Large intestine (tissue), 3 donors: ENCODE results near the gene CDHR3. TPM values are rescaled to one million over a fixed set of nuclear protein-coding genes. Genes with fewer than 3 reads are reported as not detected.

Experiments
- DNase-seq, 2 donors: peaks; one replicate each; pipeline versions ENCODE4 v3.0.0 to v3.0.0-alpha.2; 2013
- H3K27ac ChIP-seq: one replicate; pipeline ENCODE4 v1.5.1; 2013; ENCODE audit warnings: low read length
- H3K27me3 ChIP-seq: 2 replicates; pipeline ENCODE4 v1.6.1; 2013; ENCODE audit warnings: low read length; ENCODE audit not compliant: control insufficient read depth, insufficient read depth
- H3K36me3 ChIP-seq: 2 replicates; pipeline ENCODE4 v1.6.1; 2013; ENCODE audit warnings: low read length; ENCODE audit not compliant: control insufficient read depth, insufficient read depth
- H3K4me1 ChIP-seq: one replicate; pipeline ENCODE4 v1.6.1; 2013; ENCODE audit warnings: low read length; ENCODE audit not compliant: control insufficient read depth, insufficient read depth
- H3K4me3 ChIP-seq: one replicate; pipeline ENCODE4 v1.5.1; 2013; ENCODE audit warnings: low read length
- H3K9me3 ChIP-seq: one replicate; pipeline ENCODE4 v1.6.1; 2013; ENCODE audit warnings: mild to moderate bottlenecking, low read depth, low read length, moderate library complexity; ENCODE audit not compliant: control insufficient read depth
- WGBS: methylation state at CpG from one replicate; pipeline ENCODE4 v1.1.5; 2013; ENCODE audit warnings: low lambda C conversion rate; ENCODE audit not compliant: insufficient coverage; 5-methylcytosine and 5-hydroxymethylcytosine counted together
- polyA plus RNA-seq: library from polyadenylated mRNA; unstranded; fragments of 120-200 nt; gene quantifications from one replicate; pipeline ENCODE4 v1.2.1, GENCODE V29; 2013

Gene CDHR3
- polyA plus RNA-seq, 1 donor: 36.0 TPM

DNA sequence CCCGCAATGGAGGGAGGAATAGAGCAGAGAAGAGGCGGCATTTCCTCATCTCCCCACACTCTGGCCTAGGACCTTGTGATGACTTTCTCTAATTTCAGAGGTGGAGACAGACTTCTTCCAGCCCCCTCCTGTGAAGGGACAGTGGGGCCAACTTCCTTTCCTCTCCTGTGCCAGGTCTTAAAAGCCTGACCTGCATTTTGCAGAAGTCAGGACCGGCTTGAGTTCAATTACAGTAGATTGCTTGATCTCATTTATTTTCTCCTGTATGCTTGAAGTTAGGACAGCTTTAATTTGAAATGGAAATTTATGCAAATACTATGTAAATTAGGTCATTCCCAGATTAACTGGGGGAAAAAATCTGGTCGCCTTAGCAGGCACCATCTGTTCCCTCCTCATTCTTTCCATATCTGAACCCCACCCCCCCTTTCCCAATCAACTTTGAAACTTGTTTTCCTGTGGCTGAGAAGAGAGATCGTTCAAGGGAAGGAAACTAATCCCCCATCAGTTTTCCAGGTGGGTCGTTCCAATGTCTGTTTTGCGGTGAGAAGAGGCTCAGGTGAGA, 92.0 kb downstream of the CDHR3 start:
- Histone ChIP-seq H3K4me3 (no peak overlapping the region), H3K9me3 (no peaks in the 10 kb centered on the region), H3K27ac (no peak overlapping the region), H3K36me3 (no peaks in the 10 kb centered on the region), H3K4me1 (no peaks in the 10 kb centered on the region), H3K27me3 (peaks cover 11% of the 10 kb centered on the region)
- WGBS: no CpG with 5 or more reads among the region's 7 CpGs
- no peak for DNase-seq

DNA sequence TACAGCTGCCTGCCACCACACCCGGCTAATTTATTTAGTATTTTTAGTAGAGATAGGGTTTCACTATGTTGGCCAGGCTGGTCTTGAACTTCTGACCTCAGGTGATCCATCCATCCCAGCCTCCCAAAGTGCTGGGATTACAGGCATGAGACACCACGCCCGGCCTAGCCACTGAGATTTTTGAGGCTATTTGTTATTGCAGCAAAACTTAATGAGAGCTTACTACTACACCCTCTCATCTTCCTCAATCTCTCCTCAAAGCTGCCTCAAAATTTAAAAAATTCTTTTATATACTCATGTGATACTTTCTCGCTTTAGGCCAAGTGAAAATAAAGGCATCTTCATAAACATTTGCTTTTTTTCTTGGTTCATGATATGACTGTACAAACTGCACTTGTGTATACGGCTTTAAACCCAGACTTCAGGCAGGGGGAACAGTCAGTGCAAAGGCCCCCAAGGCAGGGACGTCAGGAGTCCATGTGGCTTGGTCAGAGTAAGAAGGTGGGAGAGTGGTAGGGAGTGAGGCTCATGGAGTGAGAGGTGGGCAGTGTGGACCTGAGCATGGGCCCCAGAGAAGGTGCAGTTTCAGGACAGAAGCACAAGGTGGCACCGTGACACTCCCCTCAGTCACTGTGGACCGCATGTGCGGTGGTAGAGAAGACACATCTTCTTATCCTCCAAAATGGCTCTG, 93.6 kb downstream of the CDHR3 start:
- Histone ChIP-seq H3K4me3 (no peak overlapping the region), H3K4me1 (no peaks in the 10 kb centered on the region), H3K27me3 (peaks cover 11% of the 10 kb centered on the region), H3K36me3 (no peaks in the 10 kb centered on the region), H3K9me3 (no peaks in the 10 kb centered on the region), H3K27ac (no peak overlapping the region)
- no CpG with 5 or more reads among the region's 9 CpGs for WGBS
- DNase-seq: peak; percentile 51 to 59

- Histone ChIP-seq H3K27me3 (peaks cover 11% of the 10 kb centered on the region), H3K36me3 (no peaks in the 10 kb centered on the region), H3K9me3 (no peaks in the 10 kb centered on the region), H3K27ac (no peak overlapping the region), H3K4me3 (no peak overlapping the region), H3K4me1 (no peaks in the 10 kb centered on the region)
- DNase-seq: no peak
- WGBS: no CpG with 5 or more reads among the region's 10 CpGs
Measured at GRCh38 chr7:106057204-106057961, 94.3 kb downstream of the CDHR3 start.

DNA sequence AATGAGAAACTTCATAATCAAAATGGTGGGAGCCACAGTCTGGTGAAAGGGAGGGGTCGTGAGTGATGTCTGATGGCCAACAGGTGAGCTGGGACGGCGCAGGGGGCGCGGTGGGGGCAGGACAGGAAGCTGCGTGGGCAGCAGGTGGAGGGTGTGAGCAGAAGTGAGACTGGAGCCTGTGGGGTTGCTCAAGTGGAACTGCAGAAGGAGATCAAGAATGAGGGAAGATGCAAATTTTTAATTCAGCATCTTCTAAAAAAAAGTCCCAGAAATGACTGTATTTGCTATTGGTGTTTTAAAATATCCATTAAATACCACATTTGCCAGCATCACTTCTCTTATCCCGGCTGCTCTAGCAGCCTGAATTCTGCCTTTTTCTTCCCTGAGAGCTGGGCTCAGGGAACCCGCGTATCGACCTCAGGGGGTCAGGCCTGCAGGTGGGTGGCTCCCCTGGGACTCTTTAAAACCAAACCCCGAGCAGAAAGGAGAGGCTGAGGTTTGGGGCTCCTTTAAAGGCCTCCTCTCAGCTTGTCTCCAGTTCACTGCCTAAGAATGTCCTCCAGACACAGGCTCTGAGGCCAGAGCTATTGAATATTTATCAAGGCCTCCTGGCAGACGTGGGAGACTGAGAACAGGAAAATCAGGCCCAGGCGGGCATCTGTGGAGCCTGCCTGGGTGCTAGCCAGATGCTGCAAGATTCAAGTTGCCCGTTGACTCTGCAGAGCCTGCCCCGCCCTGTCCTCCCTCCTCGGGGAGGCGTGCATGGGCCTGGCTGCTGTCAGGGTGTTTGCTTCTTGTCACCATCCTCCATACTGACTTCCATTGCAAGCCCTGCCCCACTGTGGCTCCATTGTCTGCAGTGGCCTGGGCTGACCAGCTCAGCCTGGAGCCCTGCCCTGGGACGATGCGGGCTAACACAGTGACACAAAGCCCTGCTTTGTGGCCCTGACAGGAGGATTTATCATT, 95.2 kb downstream of the CDHR3 start:
- H3K4me3 ChIP-seq: no peak overlapping the region
- no peak overlapping the region for H3K27ac ChIP-seq

DNA sequence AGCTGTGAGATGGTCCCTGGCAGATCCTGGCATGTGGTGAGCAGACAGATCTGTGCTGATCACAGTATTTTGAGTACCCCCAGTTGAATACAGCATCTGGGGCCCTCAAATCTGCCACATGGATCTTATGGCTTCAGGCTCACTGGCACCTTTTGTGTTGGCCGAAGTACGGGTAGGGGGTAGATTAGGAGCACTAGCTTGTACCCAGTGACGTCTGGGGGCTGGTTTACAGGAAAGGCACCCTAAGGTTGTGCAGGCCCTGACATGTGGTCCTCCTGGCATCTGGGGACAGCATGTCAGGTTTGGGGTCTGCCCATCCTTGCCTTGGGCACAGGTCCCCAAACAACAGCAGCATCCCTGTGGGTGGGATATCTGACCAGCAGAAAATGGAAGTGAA, 95.9 kb downstream of the CDHR3 start:
- H3K27ac ChIP-seq: no peak overlapping the region
- no CpG with 5 or more reads among the region's 3 CpGs for WGBS
- H3K4me1 ChIP-seq: no peaks in the 10 kb centered on the region

More for the DNA sequence above, 95.2 kb downstream of the CDHR3 start:
- no peaks in the 10 kb centered on the region for H3K9me3 ChIP-seq
- H3K27me3 ChIP-seq: peaks cover 7% of the 10 kb centered on the region
- no peaks in the 10 kb centered on the region for H3K36me3 ChIP-seq
- H3K4me1 ChIP-seq: no peaks in the 10 kb centered on the region
- WGBS: no CpG with 5 or more reads among the region's 19 CpGs
- peak; percentile 25 to 47 for DNase-seq

GRCh38 chr7:106059556-106059955, 96.5 kb downstream of the CDHR3 start:
- peaks cover 2% of the 10 kb centered on the region for H3K27me3 ChIP-seq
- H3K36me3 ChIP-seq: no peaks in the 10 kb centered on the region
- H3K9me3 ChIP-seq: no peaks in the 10 kb centered on the region
- no CpG with 5 or more reads among the region's 2 CpGs for WGBS
- H3K4me1 ChIP-seq: peaks cover 3% of the 10 kb centered on the region
- no peak overlapping the region for H3K4me3 ChIP-seq
- no peak overlapping the region for H3K27ac ChIP-seq
- no peak for DNase-seq

More for the DNA sequence above, 95.9 kb downstream of the CDHR3 start:
- no peaks in the 10 kb centered on the region for H3K36me3 ChIP-seq
- no peak overlapping the region for H3K4me3 ChIP-seq
- no peaks in the 10 kb centered on the region for H3K9me3 ChIP-seq
- H3K27me3 ChIP-seq: peaks cover 7% of the 10 kb centered on the region
- peak in 1 of 2 donors; percentile 18 for DNase-seq

DNA sequence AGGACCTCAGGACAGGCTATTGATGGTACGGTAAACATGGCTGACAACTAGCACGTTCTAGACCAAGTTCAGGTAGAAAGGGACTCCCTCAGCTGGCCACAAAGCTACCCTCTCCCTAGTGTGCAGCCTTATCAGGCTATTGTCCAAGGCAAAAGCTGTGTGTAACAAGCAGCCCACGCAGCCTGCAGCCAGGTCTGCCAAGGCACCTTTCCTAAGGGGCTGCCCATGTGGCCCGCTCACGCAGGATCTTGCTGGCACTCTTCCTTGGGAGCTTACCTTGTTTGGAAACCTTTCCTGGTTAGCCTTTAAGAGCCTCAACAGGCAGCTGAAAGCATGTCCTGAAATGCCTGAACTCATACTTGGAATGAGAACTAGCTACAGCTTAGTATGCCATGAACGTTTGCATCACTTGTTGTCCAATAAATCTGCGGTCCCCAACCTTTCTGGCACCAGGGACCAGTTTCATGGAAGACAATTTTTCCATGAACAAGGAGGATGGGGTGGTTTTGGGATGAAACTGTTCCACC, 97.4 kb downstream of the CDHR3 start:
- no peak overlapping the region for H3K4me3 ChIP-seq
- no CpG with 5 or more reads among the region's 7 CpGs for WGBS
- H3K27ac ChIP-seq: no peak overlapping the region
- H3K4me1 ChIP-seq: peaks cover 10% of the 10 kb centered on the region
- DNase-seq: no peak
- no peaks in the 10 kb centered on the region for H3K27me3 ChIP-seq
- no peaks in the 10 kb centered on the region for H3K36me3 ChIP-seq
- no peaks in the 10 kb centered on the region for H3K9me3 ChIP-seq

- H3K27ac ChIP-seq: no peak overlapping the region
- no peak for DNase-seq
- no peaks in the 10 kb centered on the region for H3K9me3 ChIP-seq
- no peaks in the 10 kb centered on the region for H3K36me3 ChIP-seq
- no peak overlapping the region for H3K4me3 ChIP-seq
- 93% methylated on average over 3 of the region's 9 CpGs for WGBS
- no peaks in the 10 kb centered on the region for H3K27me3 ChIP-seq
- H3K4me1 ChIP-seq: peaks cover 18% of the 10 kb centered on the region
Measured at GRCh38 chr7:106061301-106061979, 98.4 kb downstream of the CDHR3 start.

- no peak overlapping the region for H3K4me3 ChIP-seq
- H3K4me1 ChIP-seq: peaks cover 18% of the 10 kb centered on the region
- H3K27ac ChIP-seq: no peak overlapping the region
- no CpG with 5 or more reads among the region's 7 CpGs for WGBS
- H3K9me3 ChIP-seq: no peaks in the 10 kb centered on the region
- no peak for DNase-seq
- H3K27me3 ChIP-seq: no peaks in the 10 kb centered on the region
- H3K36me3 ChIP-seq: no peaks in the 10 kb centered on the region
Measured at GRCh38 chr7:106062006-106062405, 98.9 kb downstream of the CDHR3 start.
